Astrocyte of the spinal cord (primary cell): ENCODE measurements around the gene TMEM40.
"Not testable (repeated sequence)": the region's sequence is repeated elsewhere in the genome, so short reads cannot be mapped to it uniquely, and the experiment has no call there.

Source experiments
- DNase-seq: peaks from one replicate; pipeline ENCODE4 v3.0.0; 2011; ENCODE audit warnings: low read depth, low spot score
- H3K4me3 ChIP-seq: 2 replicates; pipeline ENCODE4 v1.5.1; 2011; ENCODE audit warnings: low read depth, mild to moderate bottlenecking, low read length, moderate library complexity
- in situ Hi-C: cut with HindIII; loops from 2 replicates; pipeline ENCODE4 v1.10.0; 2017; ENCODE audit warnings: low sequenced_read_pairs
- TF ChIP-seq, protein P1 (sequence below): IDR thresholded peaks from 2 replicates; pipeline ENCODE4 v1.5.1; 2012; ENCODE audit warnings: low read depth, mild to moderate bottlenecking, low read length, inconsistent platforms

Gene TMEM40

GRCh38 chr3:12798559-12799179 lies 39.6 kb upstream of the TMEM40 start:
- DNase-seq, result no peak
- TF ChIP-seq, protein P1, sequence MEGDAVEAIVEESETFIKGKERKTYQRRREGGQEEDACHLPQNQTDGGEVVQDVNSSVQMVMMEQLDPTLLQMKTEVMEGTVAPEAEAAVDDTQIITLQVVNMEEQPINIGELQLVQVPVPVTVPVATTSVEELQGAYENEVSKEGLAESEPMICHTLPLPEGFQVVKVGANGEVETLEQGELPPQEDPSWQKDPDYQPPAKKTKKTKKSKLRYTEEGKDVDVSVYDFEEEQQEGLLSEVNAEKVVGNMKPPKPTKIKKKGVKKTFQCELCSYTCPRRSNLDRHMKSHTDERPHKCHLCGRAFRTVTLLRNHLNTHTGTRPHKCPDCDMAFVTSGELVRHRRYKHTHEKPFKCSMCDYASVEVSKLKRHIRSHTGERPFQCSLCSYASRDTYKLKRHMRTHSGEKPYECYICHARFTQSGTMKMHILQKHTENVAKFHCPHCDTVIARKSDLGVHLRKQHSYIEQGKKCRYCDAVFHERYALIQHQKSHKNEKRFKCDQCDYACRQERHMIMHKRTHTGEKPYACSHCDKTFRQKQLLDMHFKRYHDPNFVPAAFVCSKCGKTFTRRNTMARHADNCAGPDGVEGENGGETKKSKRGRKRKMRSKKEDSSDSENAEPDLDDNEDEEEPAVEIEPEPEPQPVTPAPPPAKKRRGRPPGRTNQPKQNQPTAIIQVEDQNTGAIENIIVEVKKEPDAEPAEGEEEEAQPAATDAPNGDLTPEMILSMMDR, result no peak
- in situ Hi-C loops, result no loop called here
- H3K4me3 ChIP-seq, result no peak overlapping the region

DNA sequence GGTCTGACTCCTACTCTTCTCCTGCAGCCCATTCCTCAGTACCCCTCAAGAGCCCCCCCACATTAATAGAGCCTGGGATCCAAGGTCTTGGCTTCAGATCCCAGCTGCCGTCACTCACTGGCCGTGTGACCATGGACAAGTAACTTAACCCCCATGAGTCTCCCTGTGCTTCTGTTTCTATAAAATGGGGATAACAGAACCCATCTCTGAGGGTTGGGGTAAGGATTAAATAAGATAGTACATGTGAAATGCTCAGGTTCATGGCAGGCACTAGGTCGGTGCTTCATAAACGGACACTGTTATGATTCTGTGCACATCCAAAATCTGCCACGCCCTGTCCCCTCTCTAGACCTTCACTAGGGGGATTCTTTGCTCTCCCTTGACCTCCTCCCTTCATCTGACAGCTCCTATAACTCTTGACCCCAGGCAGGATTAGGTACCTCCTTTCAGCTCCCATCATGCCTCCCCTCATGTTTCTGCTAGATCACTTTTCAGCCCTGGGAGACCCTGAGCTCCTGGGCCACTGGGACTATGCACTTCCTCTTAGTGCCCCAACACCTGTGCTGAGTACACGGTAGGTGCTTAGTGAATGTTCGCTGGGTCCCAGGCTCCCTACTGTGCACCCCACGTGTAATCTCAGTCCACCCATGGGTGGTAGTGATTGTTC lies 39.0 kb upstream of the TMEM40 start:
- H3K4me3 ChIP-seq, result no peak overlapping the region
- TF ChIP-seq, protein P1, result no peak
- in situ Hi-C loops, result no loop called here
- DNase-seq, result no peak

- in situ Hi-C loops, result no loop called here
- DNase-seq, result no peak
- H3K4me3 ChIP-seq, result peak overlapping the region; percentile 72
- TF ChIP-seq, protein P1, result no peak
These were observed 38.2 kb upstream of the TMEM40 start for GRCh38 chr3:12797124-12797891.

DNA sequence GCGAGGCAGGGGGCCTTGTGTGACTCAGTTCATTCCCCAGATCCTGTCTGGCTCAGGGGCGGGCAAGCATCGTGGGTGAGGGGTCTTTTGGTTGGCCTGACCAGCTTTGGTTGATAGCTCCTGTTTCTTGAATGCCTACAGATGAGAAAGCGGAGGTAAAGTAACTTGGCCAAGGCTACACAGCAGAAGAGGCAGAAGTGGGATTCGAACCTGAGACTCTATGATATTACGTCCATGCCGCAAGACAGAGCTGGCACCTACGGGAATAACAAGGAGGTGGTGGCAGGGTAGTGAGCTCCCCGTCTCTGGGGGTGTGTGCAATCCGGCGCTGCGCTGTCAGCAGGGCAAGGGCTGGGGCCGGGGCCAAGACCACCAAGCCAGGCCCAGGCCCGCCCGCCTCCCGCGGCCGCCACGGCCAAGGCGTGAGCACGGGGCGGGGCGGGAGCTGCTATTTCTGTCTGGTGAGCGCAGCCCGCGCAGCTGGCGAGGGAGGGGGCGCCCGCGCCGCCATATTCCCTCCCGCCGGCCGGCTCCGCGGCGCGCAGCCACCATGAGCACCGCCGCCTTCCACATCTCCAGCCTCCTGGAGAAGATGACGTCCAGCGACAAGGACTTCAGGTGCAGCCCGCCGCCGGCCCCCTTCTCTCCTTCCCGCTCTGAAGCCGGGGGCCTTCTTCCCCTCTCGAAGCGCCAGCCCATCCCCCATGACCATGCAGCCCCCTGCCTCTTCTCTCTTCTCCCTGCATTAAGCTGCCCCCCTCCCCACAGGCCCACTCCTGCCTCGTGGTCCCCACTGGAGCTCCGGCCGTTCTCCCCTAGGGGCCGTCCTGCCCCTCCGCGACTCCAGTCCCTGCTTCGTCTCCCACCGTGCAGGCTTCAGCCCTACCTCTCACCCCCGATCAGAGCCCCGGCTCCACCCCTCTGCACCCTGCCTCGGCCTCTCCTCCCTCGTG lies 37.4 kb upstream of the TMEM40 start, which contains the start of gene CAND2:
Gene CAND2, plus strand, starts transcription at position 510 of the 953 bp plus-strand sequence. Its CDS starts 41 bp downstream, at position 551.
- peak within 1 kb of the TSS; percentile 72 for H3K4me3 ChIP-seq
- TF ChIP-seq, protein P1, result no peak
- in situ Hi-C loops, result no loop called here
- DNase-seq, result peak; percentile 51

- H3K4me3 ChIP-seq, result no peak overlapping the region
- in situ Hi-C loops, result no loop called here
- TF ChIP-seq, protein P1, result no peak
- no peak for DNase-seq
These were observed 34.6 kb upstream of the TMEM40 start for GRCh38 chr3:12793701-12794100.

- TF ChIP-seq, protein P1, result no peak
- DNase-seq, result no peak
- H3K4me3 ChIP-seq, result no peak overlapping the region
- in situ Hi-C loops, result no loop called here
These were observed 32.4 kb upstream of the TMEM40 start for GRCh38 chr3:12791430-12791829.

GRCh38 chr3:12787967-12788690 lies 29.1 kb upstream of the TMEM40 start:
- DNase-seq, H3K4me3 ChIP-seq, in situ Hi-C loops: not testable (repeated sequence)
